Activated T-cell treated with anti-CD3 and anti-CD28 coated beads, Interleukin-2, amount 50 U/mL, for 24 hours (primary cell): ENCODE results near the gene TMEM121B.

Source experiments
- DNase-seq: peaks from one replicate; pipeline ENCODE4 v3.0.0-alpha.2; 2020
- H3K27ac Mint-ChIP-seq: 2 replicates; pipeline ENCODE4 v1.8.0; 2020; ENCODE audit warnings: mild to moderate bottlenecking, mixed read lengths
- H3K27me3 Mint-ChIP-seq: 2 replicates; pipeline ENCODE4 v1.8.0; 2020; ENCODE audit warnings: mixed read lengths
- H3K36me3 Mint-ChIP-seq: 2 replicates; pipeline ENCODE4 v1.8.0; 2020; ENCODE audit warnings: low read depth, mixed read lengths
- H3K4me1 Mint-ChIP-seq: 2 replicates; pipeline ENCODE4 v1.8.0; 2020; ENCODE audit warnings: low read depth, mixed read lengths
- H3K4me3 Mint-ChIP-seq: 2 replicates; pipeline ENCODE4 v1.8.0; 2020; ENCODE audit warnings: mild to moderate bottlenecking, moderate library complexity, mixed read lengths
- H3K9me3 Mint-ChIP-seq: 2 replicates; pipeline ENCODE4 v1.8.0; 2020; ENCODE audit warnings: mixed read lengths

Gene TMEM121B

GRCh38 chr22:17083811-17084441 lies 37.2 kb downstream of the TMEM121B start:
- Mint-ChIP-seq H3K9me3 (no peaks in the 10 kb centered on the region), H3K36me3 (peaks cover 5% of the 10 kb centered on the region), H3K4me3 (peak overlapping the region; percentile 83), H3K4me1 (peaks cover 44% of the 10 kb centered on the region), H3K27ac (peak overlapping the region; percentile 90), H3K27me3 (no peaks in the 10 kb centered on the region)
- no peak for DNase-seq

- Mint-ChIP-seq H3K9me3 (no peaks in the 10 kb centered on the region), H3K27ac (peak overlapping the region; percentile 28)
Observed at GRCh38 chr22:17083255-17083654, 37.9 kb downstream of the TMEM121B start.

GRCh38 chr22:17079572-17079971 lies 41.6 kb downstream of the TMEM121B start:
- H3K36me3 Mint-ChIP-seq, result no peaks in the 10 kb centered on the region
- no peak for DNase-seq
- no peak overlapping the region for H3K4me3 Mint-ChIP-seq
- no peaks in the 10 kb centered on the region for H3K9me3 Mint-ChIP-seq
- H3K27ac Mint-ChIP-seq, result no peak overlapping the region
- peaks cover 38% of the 10 kb centered on the region for H3K4me1 Mint-ChIP-seq
- H3K27me3 Mint-ChIP-seq, result no peaks in the 10 kb centered on the region

More at GRCh38 chr22:17083255-17083654, 37.9 kb downstream of the TMEM121B start:
- Mint-ChIP-seq H3K36me3 (peaks cover 4% of the 10 kb centered on the region), H3K4me1 (peaks cover 41% of the 10 kb centered on the region), H3K4me3 (peak overlapping the region; percentile 83), H3K27me3 (no peaks in the 10 kb centered on the region)
- no peak for DNase-seq

- DNase-seq, result no peak
- Mint-ChIP-seq H3K9me3 (no peaks in the 10 kb centered on the region), H3K27ac (no peak overlapping the region), H3K4me1 (peaks cover 26% of the 10 kb centered on the region), H3K27me3 (peaks cover 3% of the 10 kb centered on the region), H3K4me3 (no peak overlapping the region), H3K36me3 (no peaks in the 10 kb centered on the region)
Observed at GRCh38 chr22:17077255-17077654, 43.9 kb downstream of the TMEM121B start.

GRCh38 chr22:17074648-17075002 lies 46.5 kb downstream of the TMEM121B start:
- H3K4me3 Mint-ChIP-seq, result no peak overlapping the region
- no peak for DNase-seq
- no peaks in the 10 kb centered on the region for H3K9me3 Mint-ChIP-seq
- H3K27me3 Mint-ChIP-seq, result peaks cover 3% of the 10 kb centered on the region
- peaks cover 31% of the 10 kb centered on the region for H3K4me1 Mint-ChIP-seq
- no peak overlapping the region for H3K27ac Mint-ChIP-seq
- H3K36me3 Mint-ChIP-seq, result no peaks in the 10 kb centered on the region

GRCh38 chr22:17072877-17073276 lies 48.3 kb downstream of the TMEM121B start:
- H3K4me3 Mint-ChIP-seq, result no peak overlapping the region
- no peak overlapping the region for H3K27ac Mint-ChIP-seq
- no peaks in the 10 kb centered on the region for H3K9me3 Mint-ChIP-seq
- no peaks in the 10 kb centered on the region for H3K36me3 Mint-ChIP-seq
- peaks cover 30% of the 10 kb centered on the region for H3K4me1 Mint-ChIP-seq
- peaks cover 3% of the 10 kb centered on the region for H3K27me3 Mint-ChIP-seq
- DNase-seq, result no peak
